Naive B cell (primary cell): ENCODE data around the gene TNFRSF19. TPM values are rescaled to one million over a fixed set of nuclear protein-coding genes. Genes with fewer than 3 reads are reported as not detected.

ENCODE experiments used
- ATAC-seq, 2 donors: fragments of 150-1000 bp; cut with Tn5 transposase; 2 replicates each; pipeline ENCODE4 v1.10.0; 2021; ENCODE audit warnings: low read depth in 2 of 2, mild to moderate bottlenecking in 2 of 2, moderate library complexity in 2 of 2
- DNase-seq: peaks from one replicate; pipeline ENCODE4 v3.0.0; 2022
- H3K27ac Mint-ChIP-seq, 6 donors: one replicate each; pipeline ENCODE4 v1.8.0; 2020 to 2022; ENCODE audit warnings: mild to moderate bottlenecking in 6 of 6, mixed read lengths in 6 of 6, moderate library complexity in 5 of 6, inconsistent platforms in 2 of 6
- H3K27me3 Mint-ChIP-seq, 3 donors: one replicate each; pipeline ENCODE4 v1.8.0; 2021 to 2022; ENCODE audit warnings: mixed read lengths in 3 of 3, mild to moderate bottlenecking in 1 of 3
- H3K36me3 Mint-ChIP-seq, 2 donors: one replicate each; pipeline ENCODE4 v1.8.0; 2020 to 2022; ENCODE audit warnings: mixed read lengths in 2 of 2, inconsistent platforms in 1 of 2, mild to moderate bottlenecking in 1 of 2
- H3K4me1 Mint-ChIP-seq, 3 donors: one replicate each; pipeline ENCODE4 v1.8.0; 2020 to 2022; ENCODE audit warnings: mixed read lengths in 3 of 3, inconsistent platforms in 1 of 3, mild to moderate bottlenecking in 1 of 3, moderate library complexity in 1 of 3
- H3K4me3 Mint-ChIP-seq, 8 donors: one replicate each; pipeline ENCODE4 v1.8.0; 2020 to 2022; ENCODE audit warnings: mild to moderate bottlenecking in 8 of 8, mixed read lengths in 8 of 8, moderate library complexity in 8 of 8, inconsistent platforms in 2 of 8
- H3K9me3 Mint-ChIP-seq, 7 donors: one replicate each; pipeline ENCODE4 v1.8.0; 2020 to 2022; ENCODE audit warnings: mixed read lengths in 7 of 7, mild to moderate bottlenecking in 5 of 7, inconsistent platforms in 2 of 7, moderate library complexity in 1 of 7
- polyA plus RNA-seq, 6 donors: library from polyadenylated mRNA; unstranded; fragments of 300-500 nt; fragmentation: Illumina TruSeq; gene quantifications; one replicate each; pipeline ENCODE4 v1.2.3, GENCODE V29; 2021; ENCODE audit warnings: low read depth in 6 of 6

The TNFRSF19 gene
- polyA plus RNA-seq, 6 donors from 2014 or later: 0.54 to 1.9 (median 1.3) TPM; not detected in 2

GRCh38 chr13:23599083-23599925 is 29.1 kb downstream of the TNFRSF19 start:
- Mint-ChIP-seq H3K4me3 (no peak overlapping the region), H3K9me3 (peaks cover 6 to 18% (median 9%) of the 10 kb centered on the region in 7 donors), H3K4me1 (no peaks in the 10 kb centered on the region), H3K27me3 (peaks cover 34 to 52% (median 38%) of the 10 kb centered on the region in 3 donors), H3K36me3 (peaks cover 10 to 14% of the 10 kb centered on the region in 2 donors), H3K27ac (no peak overlapping the region)
- no peak for DNase-seq
- ATAC-seq: no peak

- Mint-ChIP-seq H3K9me3 (peaks cover 6 to 18% (median 9%) of the 10 kb centered on the region in 7 donors), H3K27ac (no peak overlapping the region), H3K36me3 (peaks cover 10 to 13% of the 10 kb centered on the region in 2 donors), H3K4me1 (no peaks in the 10 kb centered on the region), H3K27me3 (peaks cover 30 to 54% (median 37%) of the 10 kb centered on the region in 3 donors), H3K4me3 (no peak overlapping the region)
- no peak for DNase-seq
- no peak for ATAC-seq
These were observed 29.9 kb downstream of the TNFRSF19 start for GRCh38 chr13:23600100-23600499.

- Mint-ChIP-seq H3K36me3 (peaks cover 9 to 10% of the 10 kb centered on the region in 2 donors), H3K9me3 (peaks cover 6 to 18% (median 9%) of the 10 kb centered on the region in 7 donors), H3K27me3 (peaks cover 26 to 50% (median 33%) of the 10 kb centered on the region in 3 donors), H3K27ac (no peak overlapping the region), H3K4me1 (no peaks in the 10 kb centered on the region), H3K4me3 (no peak overlapping the region)
- no peak for ATAC-seq
- no peak for DNase-seq
These were observed 30.3 kb downstream of the TNFRSF19 start for GRCh38 chr13:23600534-23600933.

- DNase-seq (no peak), ATAC-seq (no peak)
- H3K4me1 Mint-ChIP-seq: peaks cover 11 to 18% (median 16%) of the 10 kb centered on the region in 3 donors
- peak overlapping the region in 1 of 6 donors; percentile 57 for H3K27ac Mint-ChIP-seq
- H3K36me3 Mint-ChIP-seq: no peaks in the 10 kb centered on the region
- peaks cover 0 to 27% (median 6%) of the 10 kb centered on the region in 3 donors for H3K27me3 Mint-ChIP-seq
- H3K9me3 Mint-ChIP-seq: no peaks in the 10 kb centered on the region
- no peak overlapping the region for H3K4me3 Mint-ChIP-seq
These were observed 35.6 kb downstream of the TNFRSF19 start for GRCh38 chr13:23605831-23606230.

- no peak for ATAC-seq
- peak overlapping the region in 4 of 8 donors; percentile 49 to 84 (median 76) for H3K4me3 Mint-ChIP-seq
These were observed 37.9 kb downstream of the TNFRSF19 start for GRCh38 chr13:23608138-23608537.

GRCh38 chr13:23608701-23609413 is 38.6 kb downstream of the TNFRSF19 start:
- H3K4me3 Mint-ChIP-seq: peak overlapping the region; percentile 73 to 90 (median 80)
- DNase-seq (no peak), ATAC-seq (peak in 1 of 2 donors; percentile 5)
- H3K27ac Mint-ChIP-seq: peak overlapping the region in 5 of 6 donors; percentile 11 to 69 (median 58)
- H3K27me3 Mint-ChIP-seq: peaks cover 0 to 24% (median 5%) of the 10 kb centered on the region in 3 donors
- H3K4me1 Mint-ChIP-seq: peaks cover 16 to 18% (median 16%) of the 10 kb centered on the region in 3 donors
- no peaks in the 10 kb centered on the region for H3K36me3 Mint-ChIP-seq
- H3K9me3 Mint-ChIP-seq: no peaks in the 10 kb centered on the region

More at GRCh38 chr13:23608138-23608537, 37.9 kb downstream of the TNFRSF19 start:
- H3K27ac Mint-ChIP-seq: peak overlapping the region in 1 of 6 donors; percentile 66
- DNase-seq: no peak
- peaks cover 0 to 17% (median 0%) of the 10 kb centered on the region in 3 donors for H3K27me3 Mint-ChIP-seq
- H3K9me3 Mint-ChIP-seq: no peaks in the 10 kb centered on the region
- no peaks in the 10 kb centered on the region for H3K36me3 Mint-ChIP-seq
- peaks cover 16 to 18% (median 16%) of the 10 kb centered on the region in 3 donors for H3K4me1 Mint-ChIP-seq

GRCh38 chr13:23609414-23609760 is 39.2 kb downstream of the TNFRSF19 start:
- Mint-ChIP-seq H3K4me3 (peak overlapping the region; percentile 73 to 90 (median 80)), H3K36me3 (no peaks in the 10 kb centered on the region), H3K27me3 (peaks cover 0 to 23% (median 5%) of the 10 kb centered on the region in 3 donors), H3K4me1 (peaks cover 16 to 18% (median 16%) of the 10 kb centered on the region in 3 donors), H3K27ac (peak overlapping the region in 5 of 6 donors; percentile 11 to 67 (median 43)), H3K9me3 (no peaks in the 10 kb centered on the region)
- DNase-seq (no peak), ATAC-seq (peak; percentile 45 to 49)

- peak overlapping the region in 4 of 6 donors; percentile 6 to 67 (median 40) for H3K27ac Mint-ChIP-seq
These were observed 39.8 kb downstream of the TNFRSF19 start for GRCh38 chr13:23609874-23610576.

GRCh38 chr13:23610966-23611491 is 40.8 kb downstream of the TNFRSF19 start:
- Mint-ChIP-seq H3K4me1 (peaks cover 16 to 18% (median 16%) of the 10 kb centered on the region in 3 donors), H3K27me3 (peaks cover 0 to 20% (median 5%) of the 10 kb centered on the region in 3 donors), H3K9me3 (no peaks in the 10 kb centered on the region), H3K4me3 (peak overlapping the region in 4 of 8 donors; percentile 0 to 40 (median 13)), H3K36me3 (no peaks in the 10 kb centered on the region), H3K27ac (peak overlapping the region in 2 of 6 donors; percentile 41 to 47)
- ATAC-seq (no peak), DNase-seq (no peak)

More at GRCh38 chr13:23609874-23610576, 39.8 kb downstream of the TNFRSF19 start:
- Mint-ChIP-seq H3K4me3 (peak overlapping the region; percentile 73 to 90 (median 80)), H3K4me1 (peaks cover 16 to 18% (median 16%) of the 10 kb centered on the region in 3 donors), H3K9me3 (no peaks in the 10 kb centered on the region), H3K27me3 (peaks cover 0 to 20% (median 5%) of the 10 kb centered on the region in 3 donors), H3K36me3 (no peaks in the 10 kb centered on the region)
- no peak for DNase-seq
- peak; percentile 48 to 56 for ATAC-seq

GRCh38 chr13:23612182-23612581 is 42.0 kb downstream of the TNFRSF19 start:
- Mint-ChIP-seq H3K36me3 (no peaks in the 10 kb centered on the region), H3K27ac (no peak overlapping the region), H3K4me1 (peaks cover 16 to 18% (median 17%) of the 10 kb centered on the region in 3 donors), H3K9me3 (no peaks in the 10 kb centered on the region), H3K27me3 (peaks cover 0 to 27% (median 12%) of the 10 kb centered on the region in 3 donors), H3K4me3 (no peak overlapping the region)
- no peak for DNase-seq
- no peak for ATAC-seq

- H3K36me3 Mint-ChIP-seq: no peaks in the 10 kb centered on the region
These were observed 42.5 kb downstream of the TNFRSF19 start for GRCh38 chr13:23612731-23613130.

GRCh38 chr13:23613596-23613995 is 43.4 kb downstream of the TNFRSF19 start:
- H3K9me3 Mint-ChIP-seq: peaks cover 0 to 1% (median 0%) of the 10 kb centered on the region in 7 donors
- no peak overlapping the region for H3K4me3 Mint-ChIP-seq
- ATAC-seq (no peak), DNase-seq (no peak)
- no peak overlapping the region for H3K27ac Mint-ChIP-seq
- no peaks in the 10 kb centered on the region for H3K36me3 Mint-ChIP-seq
- peaks cover 16 to 23% (median 18%) of the 10 kb centered on the region in 3 donors for H3K4me1 Mint-ChIP-seq
- peaks cover 0 to 29% (median 17%) of the 10 kb centered on the region in 3 donors for H3K27me3 Mint-ChIP-seq

More at GRCh38 chr13:23612731-23613130, 42.5 kb downstream of the TNFRSF19 start:
- no peak for DNase-seq
- no peak overlapping the region for H3K27ac Mint-ChIP-seq
- no peak for ATAC-seq
- H3K4me1 Mint-ChIP-seq: peaks cover 18 to 22% (median 19%) of the 10 kb centered on the region in 3 donors
- H3K27me3 Mint-ChIP-seq: peaks cover 0 to 31% (median 17%) of the 10 kb centered on the region in 3 donors
- H3K4me3 Mint-ChIP-seq: no peak overlapping the region
- H3K9me3 Mint-ChIP-seq: no peaks in the 10 kb centered on the region
